Middle frontal gyrus (tissue), 1 donor: Measurements from ENCODE around the gene MPV17L2.

Experiments used
- DNase-seq: peaks from one replicate; pipeline ENCODE4 v3.0.0-alpha.2; 2015; ENCODE audit warnings: low spot score; ENCODE audit errors: extremely low spot score

Gene MPV17L2

DNA sequence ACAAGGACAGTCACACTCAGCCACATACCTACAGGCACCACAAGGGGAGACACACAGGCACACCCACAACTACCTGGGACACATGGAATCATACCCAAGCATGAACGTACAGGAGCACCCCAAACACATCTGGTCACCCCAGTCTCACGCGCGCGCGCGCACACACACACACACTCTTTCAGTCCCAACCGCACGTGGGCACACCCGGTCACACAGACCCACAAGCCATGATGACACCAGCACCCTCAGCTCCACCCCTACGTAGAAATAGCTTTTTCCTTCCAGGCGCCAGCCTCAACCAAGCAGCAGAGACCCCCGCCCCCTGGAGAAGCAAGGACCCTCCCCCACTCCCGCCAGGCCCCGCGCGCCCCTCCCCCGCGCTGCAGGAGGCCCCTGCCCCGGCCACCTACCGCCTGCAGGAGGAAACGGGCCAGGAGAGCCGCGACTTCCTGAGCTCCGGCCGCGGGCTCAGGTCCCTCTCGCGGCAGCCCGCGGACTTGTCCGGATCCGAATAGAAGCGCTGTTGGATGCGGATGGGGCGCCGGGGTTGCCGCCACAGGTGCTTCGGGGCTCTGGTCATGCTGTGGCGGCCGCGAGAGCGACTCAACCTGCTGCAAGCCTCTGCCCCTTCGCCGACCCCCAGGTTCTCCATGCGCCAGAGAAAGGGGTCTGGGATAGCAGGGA lies 39.7 kb downstream of the MPV17L2 start:
- DNase-seq = no peak

DNA sequence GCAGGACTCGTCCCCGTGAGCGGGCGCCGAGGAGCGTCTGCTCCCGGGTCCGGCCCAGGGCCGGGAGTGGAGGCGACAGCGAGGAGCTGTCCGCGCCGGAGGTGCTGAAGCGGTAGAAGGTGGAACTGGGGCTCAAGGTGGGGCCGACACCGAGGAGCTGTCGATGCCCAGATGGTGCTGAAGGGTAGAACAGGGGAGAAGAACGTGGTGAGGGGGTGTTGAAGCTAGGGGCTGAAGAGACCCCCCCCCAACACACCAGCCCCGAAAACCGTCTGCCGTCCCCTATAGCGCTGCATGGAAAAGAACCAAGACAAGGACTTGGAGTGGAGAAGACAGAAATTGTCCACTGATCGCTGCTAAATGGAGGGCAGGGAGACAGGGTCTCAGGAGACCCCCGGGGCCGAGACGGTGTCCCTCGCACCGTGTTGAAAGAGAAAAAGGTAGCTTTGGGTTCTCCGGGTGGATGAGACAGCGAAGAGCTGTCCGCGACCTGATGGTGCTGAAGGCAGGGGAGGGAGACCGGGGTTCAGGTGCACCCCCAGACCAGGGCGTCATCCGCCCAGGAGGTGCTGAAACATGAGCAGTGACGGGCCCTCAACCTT lies 40.3 kb downstream of the MPV17L2 start:
- no peak for DNase-seq

DNA sequence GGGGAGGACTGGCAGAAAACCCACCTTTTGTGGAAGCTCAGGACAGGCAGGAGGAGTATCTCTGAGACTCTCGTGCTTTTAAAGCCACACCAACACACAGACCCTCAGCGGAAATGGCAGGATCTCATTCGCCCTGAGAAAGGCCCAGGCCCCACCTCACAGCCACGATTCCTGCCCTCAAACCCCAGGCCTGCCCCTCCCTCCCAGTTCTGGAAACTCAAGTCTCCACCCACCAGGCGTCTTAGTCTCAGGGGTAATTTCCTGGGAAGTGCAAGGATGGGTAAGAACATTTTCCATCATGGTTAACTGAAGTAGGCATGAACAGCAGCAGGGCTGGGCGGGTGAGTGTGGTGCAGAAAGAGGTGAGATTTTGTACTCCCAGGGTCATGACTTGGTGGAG lies 41.2 kb downstream of the MPV17L2 start:
- no peak for DNase-seq

DNA sequence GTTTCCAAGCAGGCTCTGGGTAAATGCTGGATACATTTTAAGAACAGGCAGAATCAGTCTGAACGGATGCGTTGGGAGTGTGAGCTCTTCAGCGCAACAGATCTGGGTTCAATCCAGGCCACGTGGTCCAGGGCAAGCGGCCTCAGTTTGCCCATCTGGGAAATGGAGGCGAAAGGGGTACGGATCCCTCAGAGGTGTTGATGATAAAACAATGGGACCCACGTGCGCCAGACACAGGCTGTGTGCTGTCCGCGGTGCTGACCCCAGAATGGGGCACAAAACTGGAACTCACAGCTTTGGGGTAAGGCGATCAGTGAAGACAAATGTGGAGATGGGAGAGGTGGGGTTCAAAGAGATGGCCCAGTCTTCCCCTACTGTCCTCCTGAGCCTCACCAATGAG lies 46.3 kb downstream of the MPV17L2 start:
- no peak for DNase-seq

DNA sequence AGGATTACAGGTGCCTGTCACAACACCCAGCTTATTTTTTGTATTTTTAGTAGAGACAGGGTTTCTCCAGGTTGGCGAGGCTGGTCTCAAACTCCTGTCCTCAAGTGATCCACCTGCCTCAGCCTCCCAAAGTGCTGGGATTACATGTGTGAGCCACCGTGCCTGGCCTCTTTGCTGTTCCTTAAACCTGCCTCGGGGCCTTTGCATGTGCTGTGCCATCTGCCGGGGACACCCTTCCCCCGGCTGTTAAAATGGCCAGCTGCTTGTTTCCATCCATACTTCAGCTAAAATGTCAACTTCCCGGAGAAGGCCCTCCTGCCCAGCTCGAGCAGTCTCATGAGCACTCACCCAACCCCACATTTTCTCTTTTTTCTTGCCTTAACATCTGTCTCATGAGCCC lies 52.3 kb downstream of the MPV17L2 start:
- DNase-seq = no peak
